NT2/D1 (cell line): Measurements from ENCODE around the gene SP4.

Experiments used
- SUZ12 ChIP-seq: IDR thresholded peaks from 2 replicates; pipeline ENCODE4 v1.6.1; 2011; ENCODE audit not compliant: insufficient read length, insufficient read depth; ENCODE audit errors: extremely low read depth
- YY1 ChIP-seq: IDR thresholded peaks from 2 replicates; pipeline ENCODE4 v1.6.1; 2011; ENCODE audit not compliant: insufficient read length, insufficient read depth
- ZNF274 ChIP-seq: IDR thresholded peaks from 2 replicates; pipeline ENCODE4 v1.6.1; 2011; ENCODE audit warnings: mild to moderate bottlenecking, low read depth, low read length

DNA sequence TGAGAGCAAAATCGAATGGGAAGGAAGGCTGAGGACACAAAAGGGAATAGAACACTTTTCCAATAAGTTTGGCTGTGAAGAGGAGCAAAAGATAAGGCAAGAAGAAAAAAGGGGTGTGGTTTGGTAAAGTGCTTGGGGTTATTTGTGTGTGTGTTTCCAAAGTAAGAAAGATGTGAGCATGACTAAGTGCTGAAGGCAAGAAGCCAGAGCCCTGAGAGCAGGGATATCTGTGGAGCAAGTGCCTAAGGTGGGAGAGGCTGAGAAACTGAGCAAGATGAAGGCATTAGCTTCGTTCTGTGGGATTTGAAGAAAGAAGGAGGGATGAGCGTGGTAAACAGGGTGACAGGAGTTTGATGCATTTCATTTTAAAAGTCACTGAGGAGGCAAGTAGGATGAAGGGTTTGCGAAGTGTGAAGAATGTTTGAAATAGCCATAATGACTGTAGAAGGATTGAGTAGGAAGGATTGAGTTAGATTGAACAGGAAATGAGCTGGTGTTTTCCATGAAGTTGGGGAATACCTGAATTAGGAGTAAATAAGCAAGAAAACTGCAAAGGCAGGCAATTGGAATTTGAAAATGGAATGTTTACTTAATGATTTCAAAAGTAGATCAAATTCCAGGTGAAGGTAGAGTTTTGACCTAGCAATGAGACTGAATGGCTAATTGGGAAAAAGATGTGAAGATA, 19.9 kb upstream of the SP4 start:
- TF ChIP-seq YY1 = no peak
- TF ChIP-seq ZNF274 = no peak
- no peak for TF ChIP-seq SUZ12
